DMS53 treated with DMSO at 0.1 percent for 48 hours (cell line): ENCODE data around the gene AGAP1.
A peak's percentile ranks its signal among the peaks of the same experiment; 100 is the strongest.

Experiments used
- DNase-seq: peaks from one replicate; lab custom pipeline; 2025; ENCODE audit not compliant: unreplicated experiment; lab: John Stamatoyannopoulos, UW

Gene AGAP1

DNA sequence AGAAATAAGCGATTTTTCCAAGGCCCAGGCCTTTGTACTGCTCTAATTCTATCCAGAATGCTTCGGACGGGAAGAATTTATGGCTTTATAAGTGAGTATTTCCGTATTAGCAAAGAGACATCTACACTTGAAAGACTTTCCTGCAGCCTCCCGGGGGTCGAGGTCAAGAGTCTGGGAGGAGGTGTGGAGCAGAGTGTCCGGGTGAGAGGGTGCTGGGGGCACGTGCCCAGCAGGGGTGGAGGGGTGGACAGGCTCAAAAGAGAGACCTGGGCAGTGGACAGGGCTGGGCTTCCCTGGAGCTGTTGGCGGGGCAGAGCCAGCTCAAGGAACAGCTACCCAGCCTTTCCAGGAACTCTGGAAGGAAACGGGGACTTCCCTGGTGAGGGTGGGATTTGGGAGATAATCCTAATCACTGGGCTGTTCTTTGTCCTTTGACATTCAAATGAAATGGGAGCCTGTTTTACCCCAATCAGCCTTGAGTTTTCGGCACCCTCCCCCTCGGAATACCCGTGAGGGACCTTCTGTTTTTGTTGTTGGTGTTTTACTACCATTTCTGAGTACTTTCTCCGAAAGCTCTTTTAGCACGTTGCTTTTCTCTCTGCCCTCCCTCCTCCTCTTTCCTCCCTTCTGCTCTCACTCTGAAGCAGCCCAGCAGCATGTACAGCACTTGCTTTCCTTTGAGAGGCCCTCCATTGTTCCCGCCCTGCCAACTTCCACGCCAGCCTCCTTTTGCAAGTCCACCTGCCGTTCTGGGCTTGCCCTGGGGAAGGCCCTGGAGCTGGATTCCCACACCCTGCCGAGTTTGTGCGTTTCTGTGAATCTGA, 164.7 kb downstream of the AGAP1 start:
- DNase-seq: no peak

GRCh38 chr2:235659767-235660322, 166.0 kb downstream of the AGAP1 start:
- no peak for DNase-seq

DNA sequence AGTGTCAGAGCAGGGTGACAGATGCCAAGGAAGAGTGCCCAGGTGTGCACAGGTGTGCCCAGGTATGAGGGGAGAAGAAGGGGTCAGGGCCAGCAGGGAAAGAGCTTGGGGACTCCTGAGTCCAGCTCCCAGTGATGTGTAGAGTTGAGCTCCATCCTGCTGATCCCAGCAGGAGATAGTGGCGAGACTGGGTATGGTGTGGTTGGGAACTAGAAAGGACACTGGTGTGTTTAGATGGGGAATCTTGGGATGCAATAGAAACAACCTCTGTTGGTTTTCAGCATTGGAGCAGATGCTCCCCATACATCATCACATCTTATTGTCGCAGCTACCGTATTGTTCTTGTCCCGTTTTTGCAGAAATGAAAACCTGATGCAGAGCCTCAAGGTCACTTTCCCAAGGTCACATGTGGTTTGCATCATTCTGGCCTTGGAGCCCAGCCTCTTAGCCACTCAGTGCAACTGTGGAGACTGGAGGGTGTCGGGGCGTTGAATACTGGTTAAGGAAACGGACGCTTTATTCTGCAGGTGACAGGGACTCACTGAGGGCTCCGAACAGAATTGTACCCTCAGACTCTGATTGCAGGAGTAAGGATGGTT, 166.7 kb downstream of the AGAP1 start:
- DNase-seq: no peak

GRCh38 chr2:235661167-235661937, 167.5 kb downstream of the AGAP1 start:
- no peak for DNase-seq

DNA sequence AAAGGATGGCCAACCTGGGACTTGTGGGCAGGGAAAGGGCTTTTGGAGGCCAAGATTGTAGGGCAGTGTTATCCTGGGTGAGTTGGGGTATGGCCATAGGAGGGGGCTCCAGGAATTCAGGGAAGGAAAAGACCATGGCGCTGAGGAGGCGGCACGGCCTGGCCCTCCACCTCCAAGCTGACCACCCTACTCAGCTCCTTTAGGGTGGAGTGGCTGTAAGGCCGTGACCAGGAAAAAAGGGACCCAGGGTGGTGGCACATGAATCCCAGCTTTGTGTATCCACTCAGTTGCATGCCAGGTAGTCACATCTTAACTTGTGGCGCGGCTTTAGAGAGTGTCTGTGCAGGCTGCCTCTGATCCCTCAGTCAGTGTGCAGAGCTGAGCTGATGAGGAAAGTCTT, 168.1 kb downstream of the AGAP1 start:
- DNase-seq: no peak

- no peak for DNase-seq
Measured at GRCh38 chr2:235663875-235664274, 170.0 kb downstream of the AGAP1 start.

DNA sequence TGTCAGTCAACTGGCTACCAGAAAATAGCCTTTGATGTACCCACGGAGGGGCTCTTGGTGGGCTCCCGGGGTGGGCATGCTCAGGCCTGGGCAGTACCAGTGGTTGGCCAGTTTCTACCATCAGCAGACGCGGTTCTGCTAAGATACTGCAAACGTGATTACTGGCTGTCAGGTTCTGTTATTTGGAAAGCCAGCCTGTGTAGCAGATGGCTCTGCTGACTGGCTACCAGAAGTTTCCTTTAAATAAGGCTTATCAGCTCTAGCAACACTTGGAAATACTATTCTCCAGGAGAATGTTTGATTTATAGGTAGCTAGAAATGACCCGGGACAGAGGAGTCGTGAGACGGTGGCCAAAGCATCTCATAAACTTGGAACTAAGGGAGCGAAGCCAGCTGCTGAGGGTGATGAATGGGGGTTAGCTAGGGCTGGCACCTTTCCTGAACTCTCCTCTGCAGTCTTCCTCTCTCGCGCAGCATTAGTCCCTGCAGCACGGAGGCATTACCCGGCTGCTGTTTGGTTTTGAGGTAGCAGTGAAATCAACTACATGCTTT, 171.9 kb downstream of the AGAP1 start:
- DNase-seq: no peak

- peak; percentile 47 for DNase-seq
Measured at GRCh38 chr2:235666213-235666781, 172.5 kb downstream of the AGAP1 start.

- no peak for DNase-seq
Measured at GRCh38 chr2:235668782-235669181, 174.9 kb downstream of the AGAP1 start.

DNA sequence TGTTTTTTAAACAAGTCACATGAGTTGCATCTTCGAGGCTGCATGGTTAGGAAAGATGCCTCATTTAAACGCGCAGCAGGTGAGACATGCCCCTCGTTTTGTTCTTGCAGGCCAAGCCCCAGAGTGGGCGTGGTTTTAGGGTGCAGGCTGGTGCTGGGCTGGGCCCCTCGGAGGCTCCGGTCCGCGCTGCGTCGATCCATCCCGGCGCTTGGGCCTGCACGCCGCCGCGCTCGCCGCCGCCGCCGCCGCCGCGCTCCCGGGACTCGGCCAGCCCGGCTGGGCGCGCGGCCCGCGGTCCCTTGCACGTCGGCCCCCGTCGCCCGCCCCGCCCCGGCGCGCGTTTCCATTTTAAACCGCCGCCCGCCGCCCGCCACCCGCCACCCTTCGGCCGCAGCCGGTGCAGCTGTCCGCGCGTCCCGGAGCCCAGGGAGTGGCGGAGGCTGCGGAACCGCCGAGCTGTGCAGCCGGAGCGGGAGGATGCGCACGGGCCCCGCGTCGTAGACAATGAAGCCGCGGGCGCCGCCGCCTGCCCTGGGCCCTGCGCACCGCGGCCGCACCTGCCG, 175.5 kb downstream of the AGAP1 start:
- DNase-seq: peak; percentile 54

GRCh38 chr2:235669983-235670962, 176.4 kb downstream of the AGAP1 start:
- no peak for DNase-seq

- DNase-seq: no peak
Measured at GRCh38 chr2:235670974-235671787, 177.3 kb downstream of the AGAP1 start.

DNA sequence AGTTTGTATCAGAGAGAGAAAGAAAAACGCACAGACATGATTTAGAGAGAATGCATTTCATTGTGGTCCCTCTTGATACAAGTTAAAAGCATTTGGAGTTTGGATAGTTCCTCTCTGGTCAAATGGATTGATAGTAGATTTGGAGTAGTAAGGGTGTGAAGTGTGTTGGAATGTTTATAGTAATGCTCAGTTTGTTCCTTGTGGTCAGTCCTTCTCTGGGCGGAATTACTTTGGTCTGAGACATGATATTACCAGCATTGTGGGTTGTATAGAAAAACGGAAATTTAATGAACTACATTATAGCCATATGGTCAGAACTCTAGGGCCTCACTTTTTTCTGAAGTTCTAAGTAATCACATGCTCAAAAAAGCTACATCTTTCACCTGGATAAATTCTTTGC, 178.9 kb downstream of the AGAP1 start:
- DNase-seq: no peak

DNA sequence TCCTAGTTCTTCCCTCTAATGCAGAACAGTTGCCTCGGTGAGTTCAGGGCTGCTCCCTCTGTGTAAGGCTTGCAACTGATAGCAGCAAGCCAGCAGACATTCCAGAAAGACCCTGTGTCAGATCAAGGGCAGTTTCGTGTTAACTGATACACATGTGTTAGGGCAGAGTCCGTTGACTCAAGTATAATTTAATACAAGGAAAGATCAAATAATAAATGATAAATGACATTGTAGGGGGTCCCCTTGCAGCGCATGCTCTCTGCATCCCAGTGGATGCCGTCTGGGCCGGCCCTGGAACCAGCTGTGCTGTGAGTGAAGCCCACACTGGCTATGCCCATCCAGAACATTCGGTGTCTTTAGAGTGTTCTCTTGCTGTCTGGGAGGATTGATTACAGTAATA, 180.3 kb downstream of the AGAP1 start:
- no peak for DNase-seq

- no peak for DNase-seq
Measured at GRCh38 chr2:235674812-235675211, 181.0 kb downstream of the AGAP1 start.

DNA sequence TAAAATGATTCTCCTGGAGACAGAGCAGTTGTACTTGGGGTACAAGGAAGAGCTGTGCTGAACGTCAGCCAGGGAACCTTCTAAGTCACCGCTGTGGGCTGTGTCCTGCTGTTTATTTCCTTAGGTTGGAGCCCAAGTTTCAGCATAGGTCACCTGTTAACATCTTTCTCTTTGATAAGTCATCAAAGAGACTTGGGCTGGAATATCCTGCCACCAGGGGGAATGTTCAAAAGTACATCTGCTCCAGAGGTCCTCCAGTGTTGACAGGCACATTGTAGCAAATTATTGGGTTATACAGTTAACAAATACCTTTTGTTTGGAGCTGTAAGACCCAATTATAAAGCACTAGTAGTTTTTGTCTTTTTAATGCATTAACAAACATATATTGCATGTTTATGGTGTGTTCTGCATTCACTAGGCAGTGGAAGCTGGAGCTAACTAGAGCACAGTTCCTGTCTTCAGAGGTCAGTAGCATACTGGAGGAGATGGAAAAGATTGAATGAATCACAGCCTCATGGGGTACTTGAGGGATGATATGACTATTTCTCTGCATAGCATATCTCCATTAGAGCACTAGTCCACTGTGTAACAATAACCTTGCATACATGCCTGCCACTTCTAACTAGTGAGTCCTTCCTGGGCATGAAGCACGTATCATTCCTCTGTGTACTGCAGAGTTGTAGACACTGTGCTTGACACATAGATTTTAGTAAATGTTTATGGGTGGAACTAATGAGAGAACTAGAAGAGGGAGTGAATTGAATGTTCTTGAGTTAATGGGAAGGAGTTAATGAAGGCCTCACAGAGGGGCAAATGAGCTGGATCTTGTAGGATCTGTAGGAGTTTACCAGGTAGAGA, 182.1 kb downstream of the AGAP1 start:
- no peak for DNase-seq

- no peak for DNase-seq
Measured at GRCh38 chr2:235676536-235676799, 182.6 kb downstream of the AGAP1 start.

DNA sequence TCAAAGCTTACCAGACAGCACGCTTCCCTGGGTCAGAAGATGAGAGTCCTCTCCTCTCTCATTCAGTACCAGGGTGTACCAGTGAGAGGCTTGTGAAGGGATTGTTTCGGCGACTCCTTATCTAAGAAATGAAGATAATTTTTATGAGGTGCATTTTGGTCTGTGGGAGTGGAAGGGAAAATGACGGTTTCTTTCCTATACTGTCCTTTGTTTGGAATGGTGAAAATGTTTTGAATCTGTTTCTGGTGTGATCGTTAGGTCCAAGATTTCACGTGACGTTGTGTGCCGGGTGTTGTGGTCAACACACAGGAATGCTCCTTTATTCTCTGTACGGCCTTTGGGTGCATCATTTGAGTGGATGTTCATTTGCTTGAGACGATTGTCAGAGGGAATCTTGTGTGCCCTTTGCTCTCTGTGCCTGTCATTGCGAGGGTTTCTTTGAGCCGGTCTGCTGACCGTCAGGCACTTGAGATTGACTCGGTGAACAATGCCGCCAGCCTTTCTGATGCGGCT, 183.5 kb downstream of the AGAP1 start:
- no peak for DNase-seq
